Measurements from ENCODE around the gene HS3ST2. TPM values are rescaled to one million over a fixed set of nuclear protein-coding genes. Genes with fewer than 3 reads are reported as not detected.

Gene HS3ST2
- total and polyA plus RNA-seq, 2 of the 8 experiments (the other 6 are each of a cell fraction or from before 2014, with no cell fraction given): 1.7 to 3.7 TPM

- ChIA-PET POLR2A (ENCODE audit: partially characterized antibody) (no interaction called here), CTCF (ENCODE audit: partially characterized antibody) (interaction anchor here (0.7 to 2.2 kb wide), 5 partner anchors 10 to 97 kb away, joined by 3 to 10 read pairs (median 3); no protein-coding TSS in a partner anchor)
- Histone ChIP-seq H4K8ac (ENCODE audit: extremely low read depth, insufficient read depth, low read length) (no peak overlapping the region), H2BK120ac (replicated peaks; ENCODE audit: low read depth, low read length) (no peak overlapping the region), H3K27ac (ENCODE audit: low read depth, low read length) (no peak overlapping the region), H3K23ac (ENCODE audit: insufficient read length) (no peak overlapping the region), H3K9me3 (ENCODE audit: insufficient read depth in 2 of 2, low read depth in 1 of 2, low read length in 1 of 2) (peaks cover 14 to 17% of the 10 kb centered on the region in 2 experiments), H4K91ac (replicated peaks; ENCODE audit: insufficient read length, low read length) (no peak overlapping the region), H3K4ac (replicated peaks; ENCODE audit: insufficient read length, low read depth, low read length) (no peak overlapping the region), H2BK12ac (ENCODE audit: low read depth, low read length) (no peak overlapping the region), H3K36me3 (ENCODE audit: control insufficient read depth in 2 of 4, insufficient read depth in 4 of 4, low read length in 3 of 4) (no peaks in the 10 kb centered on the region), H3K4me3 (ENCODE audit: extremely low read depth in 1 of 4, insufficient read depth in 2 of 4, low read depth in 3 of 4, low read length in 4 of 4) (peak overlapping the region in 1 of 4 experiments; percentile 29; a peak in 1 of 8 replicates), H3K4me1 (replicated peaks in 1 of 4; ENCODE audit: control insufficient read depth in 3 of 4, insufficient read depth in 4 of 4, low read length in 3 of 4) (no peaks in the 10 kb centered on the region; a peak in 3 of 7 replicates), H3K4me2 (ENCODE audit: insufficient read depth in 1 of 2, low read depth in 2 of 2, low read length in 2 of 2) (no peak overlapping the region), H3K27me3 (replicated peaks in 1 of 4; ENCODE audit: control insufficient read depth in 3 of 4, extremely low read depth in 1 of 4, insufficient read depth in 3 of 4, low read length in 3 of 4) (no peaks in the 10 kb centered on the region; a peak in 1 of 7 replicates), H3K79me1 (ENCODE audit: low read depth, low read length) (no peaks in the 10 kb centered on the region), H2AFZ (ENCODE audit: low read length) (0 out of 2 replicates have a peak overlapping the region, but pooled peaks have one; percentile 10), H3K79me2 (ENCODE audit: control insufficient read depth in 1 of 2, insufficient read depth in 2 of 2, low read length in 2 of 2) (no peaks in the 10 kb centered on the region), H3K56ac (replicated peaks; ENCODE audit: insufficient read length, low read depth, low read length) (no peak overlapping the region), H3K14ac (ENCODE audit: insufficient read length) (no peak overlapping the region), H3K23me2 (ENCODE audit: low read depth, low read length) (no peaks in the 10 kb centered on the region), H2AK5ac (ENCODE audit: low read depth, low read length) (no peak overlapping the region), H3K9ac (replicated peaks in 1 of 4; ENCODE audit: extremely low read depth in 1 of 4, low read depth in 3 of 4, low read length in 3 of 4) (no peak overlapping the region), H4K20me1 (replicated peaks in 1 of 2; ENCODE audit: control insufficient read depth in 1 of 2, insufficient read depth in 2 of 2, low read length in 2 of 2) (no peaks in the 10 kb centered on the region), H2BK15ac (ENCODE audit: low read length) (no peak overlapping the region), H4K5ac (ENCODE audit: insufficient read length, low read depth, low read length) (no peak overlapping the region), H2BK20ac (ENCODE audit: low read length) (0 out of 2 replicates have a peak overlapping the region, but pooled peaks have one; percentile 21), H2BK5ac (ENCODE audit: low read depth, low read length) (no peak overlapping the region; the same call in 1 of the 2 replicates), H3K18ac (ENCODE audit: extremely low read depth, low read length) (no peak overlapping the region)
- FAIRE-seq (no peak), DNase-seq (ENCODE audit: low read depth in 1 of 2, low spot score in 2 of 2) (peak in 1 of 2 experiments; percentile 37)
- TF ChIP-seq BCL11A (IDR thresholded peaks at IDR 0.05; ENCODE audit: low read depth in 2 of 2, low read length in 2 of 2) (no peak), PHF8 (conservative IDR thresholded peaks at IDR 0.05; ENCODE audit: low read depth, low read length) (no peak), E2F6 (IDR thresholded peaks at IDR 0.05) (peak; percentile 81), KDM4A (IDR thresholded peaks at IDR 0.05; ENCODE audit: low read depth, low read length, severe bottlenecking) (no peak), TCF12 (IDR thresholded peaks at IDR 0.05; ENCODE audit: low read depth, low read length) (peak; percentile 72; the same call in 1 of the 2 replicates), CTBP2 (IDR thresholded peaks at IDR 0.05; ENCODE audit: borderline replicate concordance, insufficient read depth, insufficient read length, low read length) (no peak), MAX (IDR thresholded peaks at IDR 0.05) (peak; percentile 25; the same call in 1 of the 2 replicates), EP300 (IDR thresholded peaks at IDR 0.05; ENCODE audit: borderline replicate concordance in 1 of 2, low read depth in 2 of 2, low read length in 2 of 2) (no peak)
- WGBS, 2 experiments (ENCODE audit: extremely low coverage in 1 of 2, insufficient coverage in 1 of 2, insufficient read length in 1 of 2, insufficient replicate concordance in 2 of 2, low coverage in 1 of 2, low lambda C conversion rate in 2 of 2, missing lambda C conversion rate in 1 of 2): 79% methylated on average over 1 of the region's 1 CpG; no CpG with 5 or more reads in 1 of the 2 experiments
These were observed 148.9 kb downstream of the HS3ST2 start for GRCh38 chr16:22962905-22963304.
